GM19397 (cell line): Measurements from ENCODE around the gene TBC1D9.
"Not testable (repeated sequence)": the region's sequence is repeated elsewhere in the genome, so short reads cannot be mapped to it uniquely, and the experiment has no call there.

ENCODE experiments used
- ATAC-seq: cut with Tn5 transposase; IDR thresholded peaks from one replicate; pipeline ENCODE4 v1.9.1; 2021; ENCODE audit warnings: mild to moderate bottlenecking, moderate library complexity; ENCODE audit not compliant: unreplicated experiment

TBC1D9 gene

DNA sequence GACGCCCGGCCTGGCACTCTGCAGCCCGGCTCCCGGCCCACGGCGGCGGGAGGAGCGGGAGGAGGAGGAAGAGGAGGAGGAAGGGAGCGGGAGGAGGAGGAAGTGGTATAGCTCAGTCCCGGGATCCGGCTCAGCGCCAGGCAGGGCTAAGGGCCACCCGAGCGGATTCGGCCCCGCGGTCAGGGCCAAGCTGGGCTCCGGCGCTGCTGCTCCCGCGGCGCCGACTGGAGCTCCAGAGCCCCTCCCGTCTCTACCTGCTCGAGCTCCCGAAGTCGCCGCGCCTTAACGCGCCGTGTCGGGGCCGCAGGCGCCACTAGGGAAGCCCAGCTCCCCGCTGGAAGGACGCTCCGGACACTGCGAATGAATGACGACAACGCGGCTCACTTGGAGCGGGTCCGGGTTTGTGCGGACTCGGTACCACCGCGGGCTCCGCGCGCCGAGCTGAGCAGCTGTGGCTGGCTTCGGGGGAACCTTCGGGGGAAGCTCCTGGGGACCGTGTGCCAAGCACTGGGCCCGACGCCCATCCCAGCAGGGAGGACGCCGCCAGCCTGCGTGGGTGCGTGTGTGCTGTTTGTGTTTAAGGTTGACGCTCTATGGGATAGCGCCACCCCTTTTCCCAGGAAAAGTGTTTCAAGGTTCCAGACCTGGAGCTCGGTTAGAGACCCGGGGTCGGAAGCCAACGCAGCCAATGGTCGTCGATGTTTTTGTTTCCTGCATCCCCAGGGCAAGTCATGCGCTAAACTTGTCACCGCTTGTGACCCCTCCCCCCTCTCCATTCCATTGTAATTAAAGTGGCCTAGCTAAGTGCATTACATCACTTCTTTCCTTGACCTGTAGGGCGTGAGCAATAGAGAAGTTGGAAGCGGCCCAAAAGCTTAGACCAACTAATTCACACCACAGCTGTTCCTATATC is at the start of gene TBC1D9:
TSS of gene TBC1D9 (minus strand) at position 67 of the 913 bp plus-strand sequence. CDS start 340 bp downstream, outside the sequence.
- peak; percentile 39 for ATAC-seq

DNA sequence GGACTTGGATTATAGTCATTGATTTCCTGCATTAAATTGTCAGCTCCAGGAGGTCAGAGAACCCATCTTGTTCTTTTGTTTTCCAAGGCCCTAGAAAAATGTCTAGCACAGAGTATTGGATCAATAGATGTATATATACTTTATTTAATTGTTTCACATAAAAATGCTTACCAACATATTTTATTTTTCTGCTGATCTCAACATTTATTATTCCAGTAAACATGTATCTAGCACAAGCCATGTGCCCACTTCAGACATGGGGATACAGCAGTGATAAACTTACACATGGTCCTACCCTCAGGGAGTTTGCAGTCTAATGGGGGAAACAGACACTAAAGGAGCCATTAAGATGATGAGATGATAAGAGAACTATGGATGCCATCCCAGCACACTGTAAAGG is 49.1 kb upstream of the TBC1D9 start:
- ATAC-seq, result no peak

DNA sequence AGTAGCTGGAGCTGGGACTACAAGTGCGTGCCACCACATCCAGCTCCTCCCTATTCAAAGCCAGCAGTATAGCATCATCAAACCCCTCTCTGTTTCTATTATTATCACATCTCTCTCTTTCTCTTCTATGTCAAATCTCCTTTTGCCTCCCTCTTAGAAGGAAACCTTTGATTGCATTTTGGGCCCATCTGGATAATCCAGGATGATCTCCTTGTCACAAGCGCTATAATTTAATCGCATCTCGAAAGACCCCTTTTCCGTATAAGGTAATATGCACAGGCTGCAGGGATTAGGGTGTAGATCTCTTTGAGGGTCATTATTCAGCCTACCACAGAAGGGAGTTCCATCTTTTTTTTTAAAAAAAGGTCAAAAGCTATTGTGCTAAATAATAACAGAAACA is 46.4 kb upstream of the TBC1D9 start:
- no peak for ATAC-seq

DNA sequence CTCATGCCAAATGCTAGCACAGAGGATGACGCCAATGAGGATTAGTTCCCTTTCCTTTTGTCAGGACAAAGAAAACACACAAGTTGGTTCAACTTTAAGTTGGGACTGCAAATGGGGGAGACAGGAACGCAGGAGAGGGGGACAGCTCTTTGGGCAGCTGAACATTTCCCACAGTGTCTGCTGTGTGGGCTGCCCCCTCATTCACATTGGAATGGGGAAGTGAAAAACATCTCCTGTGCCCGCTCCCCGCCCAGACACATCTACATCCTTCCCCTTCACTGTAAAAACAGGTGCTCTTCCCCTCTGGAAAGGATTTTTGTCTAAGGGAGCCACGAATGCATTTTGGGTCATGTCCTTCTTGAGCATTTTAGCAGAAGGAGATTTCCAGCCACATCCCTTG is 44.5 kb upstream of the TBC1D9 start:
- no peak for ATAC-seq

DNA sequence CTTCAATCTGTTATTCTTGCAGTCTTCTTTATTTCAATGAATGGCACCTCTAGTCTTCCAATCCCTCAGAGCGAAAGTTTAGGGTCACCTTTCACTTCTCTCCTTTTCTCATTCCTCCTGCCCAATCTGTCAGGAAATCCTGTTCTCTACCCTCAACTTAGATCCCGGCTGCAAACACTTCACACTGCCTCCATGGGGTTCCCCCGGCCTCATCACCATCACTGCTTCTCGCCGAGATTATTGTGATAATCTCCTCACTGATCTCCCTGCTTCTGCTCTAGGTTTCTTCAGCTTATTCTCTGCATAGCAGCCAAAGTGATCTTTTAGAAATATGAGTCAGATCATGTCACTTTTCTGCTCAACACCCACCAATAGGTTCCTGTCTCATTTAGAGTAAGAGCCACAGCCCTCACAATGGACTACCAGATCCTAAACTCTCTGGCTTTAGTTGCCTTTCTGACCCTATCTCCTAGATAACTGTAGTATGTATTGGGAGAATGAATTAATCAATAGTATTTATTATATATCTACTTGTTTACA is 43.6 kb upstream of the TBC1D9 start:
- ATAC-seq, result no peak

DNA sequence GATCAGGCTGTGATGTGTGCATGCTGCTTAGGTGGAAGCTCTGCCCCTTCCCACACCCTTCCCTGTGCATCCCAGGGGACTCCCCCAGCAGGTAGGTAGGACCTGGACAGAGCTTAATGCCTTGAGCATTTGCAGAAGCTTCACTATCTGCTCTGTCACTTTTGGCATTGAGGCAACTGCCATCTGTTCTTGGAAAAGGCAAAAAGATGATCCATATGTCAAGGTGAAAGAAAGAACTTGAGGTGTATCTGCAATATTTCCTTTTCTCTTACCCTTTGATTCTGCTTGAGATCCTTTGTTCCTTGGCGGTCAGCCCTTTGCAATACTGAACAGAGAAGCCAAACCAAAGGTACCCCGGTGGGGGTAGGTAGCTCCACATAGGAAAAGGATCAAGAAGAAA is 37.1 kb upstream of the TBC1D9 start:
- no peak for ATAC-seq

DNA sequence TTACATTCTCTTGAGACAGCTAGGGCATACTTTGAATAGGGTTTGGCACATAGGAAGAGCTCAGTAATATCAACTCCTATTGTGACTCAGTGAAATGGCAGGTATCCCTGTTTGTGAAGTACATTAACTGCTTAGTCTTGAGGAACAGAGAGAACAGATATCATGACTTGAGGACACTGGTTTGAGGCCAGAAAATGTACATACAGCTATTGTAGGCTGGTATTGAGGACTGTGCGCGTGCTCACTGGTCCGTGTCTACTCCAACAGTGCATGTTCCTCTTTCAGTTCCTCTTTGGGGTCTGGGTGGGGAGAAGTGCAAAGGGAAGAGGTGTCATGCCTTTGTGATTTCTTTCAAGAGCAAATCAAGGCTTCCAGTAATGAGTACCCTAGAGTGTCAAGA is 34.6 kb upstream of the TBC1D9 start:
- ATAC-seq, result peak; percentile 89

DNA sequence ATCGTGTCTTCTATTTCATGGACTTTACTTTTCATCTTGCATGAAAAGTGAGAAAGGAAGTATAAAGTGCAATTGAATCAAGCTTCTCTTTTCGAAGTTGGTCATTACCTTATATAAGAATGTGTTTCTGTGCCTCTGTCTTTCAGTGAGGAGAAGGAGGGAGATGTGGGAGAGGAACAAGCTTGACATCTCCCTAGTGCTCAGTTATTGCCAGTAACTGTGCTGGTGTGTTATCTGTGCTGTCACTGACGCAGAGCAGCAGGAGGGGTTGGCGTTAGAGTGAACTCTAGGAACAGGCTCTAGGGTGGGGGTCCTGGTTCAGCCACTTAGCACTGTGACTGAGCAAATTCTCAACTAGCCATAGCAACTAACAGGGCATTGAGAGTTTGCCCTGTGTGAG is 34.0 kb upstream of the TBC1D9 start:
- peak; percentile 17 for ATAC-seq

DNA sequence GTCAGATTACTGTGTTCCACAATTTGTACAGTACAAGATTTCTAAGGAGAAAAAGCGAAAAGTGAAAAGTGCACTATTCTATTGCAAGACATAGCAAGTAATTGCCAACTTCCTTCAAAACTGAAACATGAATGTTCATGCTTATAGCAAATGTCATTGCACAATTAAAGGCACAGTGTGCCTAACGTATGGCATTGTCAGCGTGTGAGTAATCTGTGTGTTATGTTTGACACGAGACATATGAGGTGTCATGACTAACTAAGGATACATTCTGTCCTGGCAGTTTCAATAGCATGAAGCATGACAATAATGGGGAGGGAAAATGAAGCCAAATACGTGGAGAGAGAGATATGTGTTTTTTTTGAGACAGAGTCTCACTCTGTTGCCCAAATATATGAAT is 33.6 kb upstream of the TBC1D9 start:
- ATAC-seq, result peak; percentile 30

DNA sequence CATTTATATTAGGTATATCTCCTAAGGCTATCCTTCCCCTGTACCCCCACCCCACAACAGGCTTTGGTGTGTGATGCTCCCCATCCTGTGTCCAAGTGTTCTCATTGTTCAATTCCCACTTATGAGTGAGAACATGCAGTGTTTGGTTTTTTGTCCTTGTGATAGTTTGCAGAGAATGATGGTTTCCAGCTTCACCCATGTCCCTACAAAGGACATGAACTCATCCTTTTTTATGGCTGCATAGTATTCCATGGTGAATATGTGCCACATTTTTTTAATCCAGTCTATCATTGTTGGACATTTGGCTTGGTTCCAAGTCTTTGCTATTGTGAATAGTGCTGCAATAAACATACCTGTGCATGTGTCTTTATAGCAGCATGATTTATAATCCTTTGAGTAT is 26.6 kb upstream of the TBC1D9 start:
- not testable (repeated sequence) for ATAC-seq

DNA sequence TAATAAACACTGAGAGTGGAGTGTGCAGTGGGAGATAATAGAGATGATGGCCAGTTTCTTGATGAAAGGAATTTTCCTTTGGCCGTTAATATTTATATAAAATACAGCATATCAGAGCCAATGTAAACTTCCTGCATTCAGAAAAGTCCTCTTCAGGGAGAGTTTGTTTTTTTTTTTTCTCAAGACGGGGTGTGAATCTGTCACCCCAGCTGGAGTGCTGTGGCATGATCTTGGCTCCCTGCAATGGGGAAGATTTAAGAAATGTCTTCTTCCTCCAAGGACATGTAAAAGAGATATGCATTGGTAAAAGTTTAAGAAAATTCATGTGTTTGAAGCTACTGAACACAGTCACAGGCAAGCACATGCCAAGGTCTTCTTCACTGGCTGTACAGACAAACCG is 25.4 kb upstream of the TBC1D9 start:
- ATAC-seq, result no peak

DNA sequence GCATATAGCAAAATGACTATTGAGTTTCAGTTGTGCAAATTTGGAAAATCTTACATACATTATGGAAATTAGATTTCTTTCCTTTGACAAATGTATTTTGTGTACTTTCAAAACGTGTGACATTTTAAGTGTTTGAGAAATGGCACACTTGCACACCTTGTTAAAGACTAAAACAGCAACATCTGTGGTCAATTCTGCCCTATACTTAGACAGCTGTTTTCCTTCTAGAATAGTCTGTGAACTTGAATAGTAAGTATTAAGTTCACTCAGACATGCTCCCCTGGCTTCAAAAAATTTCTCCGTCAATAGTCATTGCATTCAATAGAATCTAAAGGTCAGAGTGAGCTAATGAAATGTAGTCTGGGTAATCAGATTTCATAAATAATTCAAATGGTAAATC is 21.7 kb upstream of the TBC1D9 start:
- ATAC-seq, result no peak

DNA sequence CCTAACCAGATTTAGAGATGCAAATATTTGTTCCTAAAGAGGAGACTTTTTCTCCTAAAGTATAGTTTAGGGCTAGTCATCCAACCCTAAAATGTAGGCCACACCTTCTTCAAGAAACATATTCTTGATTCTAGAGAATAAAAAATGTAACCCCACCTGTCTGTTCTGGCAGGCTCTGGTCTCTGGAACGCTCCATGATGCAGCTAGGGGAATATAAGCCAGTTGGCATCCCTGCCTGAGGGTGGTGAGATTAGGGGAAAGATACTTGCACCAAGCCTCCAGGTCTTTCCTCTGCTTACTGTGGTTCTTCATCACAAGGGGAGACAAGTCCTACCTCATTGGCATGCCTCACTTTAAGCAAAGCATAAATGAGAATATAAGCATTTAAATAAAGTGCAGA is 21.2 kb upstream of the TBC1D9 start:
- ATAC-seq, result no peak

DNA sequence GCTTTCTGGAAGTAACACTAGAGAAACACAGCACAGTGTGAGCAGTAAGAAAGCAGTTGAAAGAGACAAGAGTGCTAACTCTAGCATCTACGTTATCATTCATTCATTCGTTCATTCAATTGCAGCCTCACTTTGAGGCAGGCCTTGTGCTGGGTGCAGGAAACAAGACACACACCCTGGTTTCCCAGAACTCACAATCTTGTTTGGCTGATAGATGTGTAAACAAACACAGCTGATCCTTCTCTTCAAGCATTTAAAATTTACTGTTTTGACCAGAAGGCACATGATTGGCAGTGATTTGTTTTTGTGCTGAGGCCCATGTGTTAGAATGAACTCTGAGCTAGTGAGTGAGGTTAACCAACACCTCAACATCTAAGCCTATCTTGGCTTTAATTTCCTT is 20.4 kb upstream of the TBC1D9 start:
- ATAC-seq, result no peak

DNA sequence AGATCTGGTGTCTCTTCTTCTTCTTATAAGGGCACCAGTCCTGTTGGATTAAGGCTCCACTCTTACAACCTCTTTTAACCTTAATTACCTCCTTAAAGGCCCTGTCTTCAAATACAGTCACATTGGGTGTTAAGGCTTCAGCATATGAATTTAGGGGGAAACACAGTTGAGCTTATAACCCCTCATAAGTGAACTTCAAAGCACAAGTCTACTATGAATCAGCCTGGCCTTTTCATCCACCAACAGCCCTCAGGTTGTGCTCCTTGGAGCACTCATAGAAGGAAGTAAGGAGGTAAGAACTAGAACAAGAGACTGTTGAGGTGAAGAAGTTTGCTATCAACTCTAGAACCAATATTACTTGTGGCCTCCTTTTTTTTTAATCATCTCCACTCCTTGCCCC is 18.8 kb upstream of the TBC1D9 start:
- ATAC-seq, result no peak

DNA sequence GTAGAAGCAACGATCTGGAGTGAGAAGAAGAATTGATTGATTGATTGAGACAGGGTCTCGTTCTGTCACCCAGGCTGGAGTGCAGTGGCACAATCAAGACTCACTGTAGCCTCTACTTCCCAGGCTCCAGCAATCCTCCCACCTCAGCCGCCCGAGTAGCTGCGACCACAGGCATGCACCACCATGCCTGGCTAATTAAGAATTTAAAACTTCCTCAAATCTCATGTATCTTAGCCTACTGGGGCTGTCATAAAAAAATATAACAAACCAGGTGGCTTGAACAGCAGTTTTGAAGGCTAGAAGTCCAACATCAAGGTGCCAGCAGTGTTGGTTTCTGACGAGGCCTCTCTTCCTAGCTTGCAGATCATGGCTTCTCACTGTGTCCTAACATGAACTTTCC is 18.3 kb upstream of the TBC1D9 start:
- no peak for ATAC-seq

DNA sequence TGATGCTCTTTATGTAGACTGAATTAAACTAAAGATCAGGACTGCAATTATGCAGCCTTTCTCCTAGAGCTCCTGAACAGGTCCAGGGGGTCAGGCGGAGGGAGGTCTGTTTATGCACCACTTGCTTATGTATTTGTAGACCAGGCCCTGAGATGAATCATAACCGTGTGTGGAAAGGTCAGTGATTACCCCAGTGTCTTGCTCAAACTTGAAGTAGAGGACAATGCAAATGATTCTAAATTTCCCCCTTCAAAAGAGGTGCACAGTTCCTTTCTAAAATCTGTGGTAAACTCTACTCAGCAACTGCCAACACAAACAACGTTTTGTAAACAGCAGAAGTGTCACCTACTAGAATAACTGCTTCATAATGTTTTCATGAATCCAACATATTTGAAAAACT is 13.0 kb upstream of the TBC1D9 start:
- no peak for ATAC-seq

DNA sequence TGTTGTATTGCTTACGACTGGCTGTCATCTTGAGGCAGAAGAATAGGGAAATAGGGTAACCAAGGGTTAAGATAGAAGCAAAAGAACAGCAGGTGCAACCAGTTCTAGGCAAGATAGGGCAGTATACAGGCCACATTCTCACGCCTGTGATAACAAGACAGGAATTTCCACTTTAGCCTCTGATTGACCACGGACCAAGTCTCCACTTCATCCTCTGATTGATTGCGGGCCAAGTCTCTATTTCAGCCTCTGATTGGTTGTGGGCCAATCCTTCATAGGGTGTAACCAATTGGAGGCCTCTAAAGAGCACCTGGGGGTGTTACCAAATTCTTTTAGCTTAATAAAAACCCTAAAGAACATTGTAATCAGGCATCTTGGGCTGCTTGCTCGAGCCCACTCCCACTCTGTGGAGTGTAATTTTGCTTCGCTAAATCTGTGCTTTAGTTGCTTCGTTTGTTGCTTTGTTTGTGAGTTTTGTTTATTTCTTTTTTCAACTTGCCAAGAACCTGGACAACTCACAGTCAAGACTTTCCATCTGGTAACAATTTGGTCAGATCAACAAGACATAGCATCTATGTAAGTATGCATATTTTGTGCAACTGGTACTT is 8.7 kb upstream of the TBC1D9 start:
- no peak for ATAC-seq

DNA sequence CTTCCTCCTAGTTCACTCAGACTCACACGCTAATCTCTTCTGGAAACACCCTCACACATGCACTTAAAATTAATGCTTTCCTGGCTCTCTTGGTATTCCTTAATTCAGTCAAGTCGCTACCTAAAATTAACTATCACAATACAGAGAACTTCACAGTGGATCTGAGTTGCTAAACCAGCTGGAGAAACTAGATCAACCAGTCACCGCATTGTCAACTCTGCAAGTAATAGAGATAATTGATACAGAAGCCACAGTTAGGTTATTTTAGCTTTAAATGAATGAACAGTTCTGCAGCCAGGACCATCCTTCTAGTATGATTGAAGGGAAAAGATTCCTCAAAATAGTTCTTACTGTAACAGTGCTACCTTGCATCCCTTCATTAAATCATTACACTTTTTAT is 6.0 kb upstream of the TBC1D9 start:
- no peak for ATAC-seq

DNA sequence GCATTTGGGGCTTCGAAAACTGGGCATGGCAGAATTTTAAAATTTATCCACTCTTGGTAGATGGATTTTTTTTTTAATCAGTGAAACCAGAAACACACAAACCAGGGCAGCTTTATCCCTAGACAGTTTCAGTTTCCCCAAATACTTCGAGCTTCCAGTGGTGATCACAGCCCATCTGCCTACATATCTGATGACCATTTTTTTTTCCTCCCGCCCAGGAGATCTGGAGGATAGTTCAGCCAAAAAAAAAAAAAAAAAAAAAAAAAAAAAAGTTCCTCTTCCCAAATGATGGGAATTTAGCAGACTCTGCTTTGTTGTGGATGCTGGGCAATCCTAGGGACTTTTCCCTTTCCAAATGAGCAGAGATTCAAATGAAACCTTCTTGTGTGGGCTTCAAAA is 1.0 kb upstream of the TBC1D9 start:
- no peak for ATAC-seq

DNA sequence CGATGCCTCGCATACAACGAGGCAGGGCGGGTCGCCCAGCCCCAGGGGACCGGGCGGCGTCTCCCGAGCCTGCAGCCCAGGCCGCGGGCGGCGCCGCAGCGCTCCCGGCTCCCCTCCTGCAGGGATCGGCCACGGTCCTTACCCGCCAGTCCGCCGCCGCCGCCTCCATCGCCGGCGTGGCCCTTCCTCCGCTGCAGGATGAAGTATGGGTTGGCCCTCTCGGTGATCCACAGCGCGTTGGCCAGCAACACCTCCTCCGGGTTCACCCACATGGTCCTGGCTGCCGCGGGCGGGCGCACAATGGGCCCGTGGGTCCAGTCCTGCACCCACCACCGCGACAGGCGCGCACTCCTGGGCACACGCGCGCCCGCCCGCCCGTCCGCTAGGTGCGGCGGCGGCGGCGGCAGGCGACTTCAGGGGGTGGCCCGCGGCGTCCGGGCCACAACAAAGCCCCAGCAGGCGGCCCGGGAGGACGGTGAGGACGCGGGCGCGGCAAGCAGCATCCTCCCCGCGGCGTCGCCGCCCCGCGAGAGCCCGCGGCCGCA is 339 bp downstream of the TBC1D9 start:
- peak; percentile 65 for ATAC-seq
